HL-60 (cell line): ENCODE results near the gene DOC2A.
"Not testable (repeated sequence)": the region's sequence is repeated elsewhere in the genome, so short reads cannot be mapped to it uniquely, and the experiment has no call there.

Experiments
- DNase-seq, 2 experiments: peaks; one replicate each; pipeline ENCODE4 v3.0.0-alpha.2; 2010 to 2020; ENCODE audit warnings: low read depth in 1 of 2, low spot score in 1 of 2
- H3K27ac ChIP-seq: fragments of 250-450 bp; sonication (Bioruptor Pico); replicated peaks from 2 replicates; pipeline ENCODE4 v1.5.1; 2020; ENCODE audit warnings: mild to moderate bottlenecking, moderate library complexity
- H3K27me3 ChIP-seq: fragments of 250-450 bp; sonication (Bioruptor Pico); 2 replicates; pipeline ENCODE4 v1.5.1; 2021; ENCODE audit warnings: mild to moderate bottlenecking, moderate library complexity; ENCODE audit not compliant: insufficient read depth, poor library complexity, severe bottlenecking
- H3K4me3 ChIP-seq: replicated peaks from 2 replicates; pipeline ENCODE4 v1.5.1; 2011; ENCODE audit warnings: mild to moderate bottlenecking, control low read depth, low read length; ENCODE audit not compliant: insufficient read depth
- CTCF ChIP-seq: IDR thresholded peaks from one replicate; pipeline ENCODE4 v1.5.1; 2011; ENCODE audit warnings: low read length, control low read depth, inconsistent platforms; ENCODE audit not compliant: insufficient read depth
- GABPA ChIP-seq: IDR thresholded peaks from 2 replicates; pipeline ENCODE4 v1.6.1; 2012; ENCODE audit warnings: low read depth
- POLR2AphosphoS5 ChIP-seq: IDR thresholded peaks from 2 replicates; pipeline ENCODE4 v1.6.1; 2012; ENCODE audit warnings: low read depth
- REST ChIP-seq: IDR thresholded peaks from 2 replicates; pipeline ENCODE4 v1.6.1; 2012; ENCODE audit warnings: low read depth; ENCODE audit not compliant: insufficient replicate concordance
- SPI1 ChIP-seq: IDR thresholded peaks from 2 replicates; pipeline ENCODE4 v1.6.1; 2012; ENCODE audit warnings: low read depth, mild to moderate bottlenecking, borderline replicate concordance

Gene DOC2A

GRCh38 chr16:30024451-30024850 is 13.6 kb upstream of the DOC2A start:
- DNase-seq = no peak
- no peak overlapping the region for H3K4me3 ChIP-seq
- H3K27me3 ChIP-seq = peaks cover 41% of the 10 kb centered on the region
- TF ChIP-seq SPI1 (no peak), REST (no peak), POLR2AphosphoS5 (no peak), CTCF (no peak), GABPA (no peak)
- H3K27ac ChIP-seq = no peak overlapping the region

GRCh38 chr16:30023586-30023985 is 12.8 kb upstream of the DOC2A start:
- no peak for DNase-seq
- TF ChIP-seq CTCF (no peak), REST (no peak), POLR2AphosphoS5 (no peak), GABPA (no peak), SPI1 (no peak)
- H3K27ac ChIP-seq = no peak overlapping the region
- H3K27me3 ChIP-seq = peaks cover 34% of the 10 kb centered on the region
- H3K4me3 ChIP-seq = no peak overlapping the region

- TF ChIP-seq POLR2AphosphoS5 = no peak
- no peak for TF ChIP-seq REST
- TF ChIP-seq SPI1 = no peak
- TF ChIP-seq GABPA = no peak
Observed at GRCh38 chr16:30022887-30023286, 12.1 kb upstream of the DOC2A start, which contains the start of gene C16orf92. TSS of gene C16orf92 (plus strand) at chr16:30023198. CDS start at chr16:30023341, 143 bp downstream.

GRCh38 chr16:30018731-30019158 is 7.9 kb upstream of the DOC2A start:
- no peak for DNase-seq
- Histone ChIP-seq H3K27me3 (no peaks in the 10 kb centered on the region), H3K27ac (no peak overlapping the region), H3K4me3 (no peak overlapping the region)
- TF ChIP-seq POLR2AphosphoS5 (no peak), SPI1 (no peak), REST (no peak), CTCF (no peak), GABPA (no peak)

More at GRCh38 chr16:30022887-30023286, 12.1 kb upstream of the DOC2A start, which contains the start of gene C16orf92:
- Histone ChIP-seq H3K27me3 (peaks cover 31% of the 10 kb centered on the region), H3K4me3 (no peak within 1 kb of the TSS), H3K27ac (no peak within 1 kb of the TSS)
- DNase-seq = no peak

- H3K4me3 ChIP-seq, H3K27me3 ChIP-seq, H3K27ac ChIP-seq, DNase-seq: not testable (repeated sequence)
Observed at GRCh38 chr16:30017937-30018336, 7.1 kb upstream of the DOC2A start.
